Central memory CD4-positive, alpha-beta T cell (primary cell): ENCODE measurements around the gene NOL4.
"Not testable (repeated sequence)": the region's sequence is repeated elsewhere in the genome, so short reads cannot be mapped to it uniquely, and the experiment has no call there.

Experiments used
- DNase-seq: peaks from one replicate; pipeline ENCODE4 v3.0.0; 2022
- total RNA-seq, 3 experiments: gene quantifications; one replicate each; lab custom pipeline; 2026; lab: John Stamatoyannopoulos, UW

Gene NOL4
- 0 to 0.05 (median 0) reads per million in 3 experiments for total RNA-seq

GRCh38 chr18:34224423-34225217 is at the start of gene NOL4:
NOL4 (minus strand) TSS chr18:34224913; CDS start chr18:34223253, 1,660 bp downstream.
- DNase-seq, result no peak

- DNase-seq, result not testable (repeated sequence)
Observed at GRCh38 chr18:34266029-34266428, 41.3 kb upstream of the NOL4 start.

GRCh38 chr18:34261865-34262780 is 37.4 kb upstream of the NOL4 start:
- DNase-seq, result no peak

GRCh38 chr18:34258176-34258575 is 33.5 kb upstream of the NOL4 start:
- no peak for DNase-seq

- DNase-seq, result no peak
Observed at GRCh38 chr18:34251919-34252318, 27.2 kb upstream of the NOL4 start.

- DNase-seq, result no peak
Observed at GRCh38 chr18:34248727-34249126, 24.0 kb upstream of the NOL4 start.

- no peak for DNase-seq
Observed at GRCh38 chr18:34242739-34243138, 18.0 kb upstream of the NOL4 start.

- DNase-seq, result not testable (repeated sequence)
Observed at GRCh38 chr18:34233781-34234388, 9.2 kb upstream of the NOL4 start.

- no peak for DNase-seq
Observed at GRCh38 chr18:34225218-34225553, 473 bp upstream of the NOL4 start.

- no peak for DNase-seq
Observed at GRCh38 chr18:34223893-34224422, 755 bp downstream of the NOL4 start.

- no peak for DNase-seq
Observed at GRCh38 chr18:34223164-34223892, 1.4 kb downstream of the NOL4 start.

GRCh38 chr18:34222307-34223163 is 2.2 kb downstream of the NOL4 start:
- DNase-seq, result no peak

- no peak for DNase-seq
Observed at GRCh38 chr18:34221971-34222306, 2.8 kb downstream of the NOL4 start.

GRCh38 chr18:34220081-34220815 is 4.5 kb downstream of the NOL4 start:
- no peak for DNase-seq

- DNase-seq, result no peak
Observed at GRCh38 chr18:34219651-34220050, 5.1 kb downstream of the NOL4 start.

- no peak for DNase-seq
Observed at GRCh38 chr18:34212511-34212910, 12.2 kb downstream of the NOL4 start.

- DNase-seq, result no peak
Observed at GRCh38 chr18:34207344-34207851, 17.3 kb downstream of the NOL4 start.

- DNase-seq, result no peak
Observed at GRCh38 chr18:34203866-34204265, 20.8 kb downstream of the NOL4 start.

- no peak for DNase-seq
Observed at GRCh38 chr18:34196256-34196655, 28.5 kb downstream of the NOL4 start.

GRCh38 chr18:34194239-34194638 is 30.5 kb downstream of the NOL4 start:
- no peak for DNase-seq
